ENCODE measurements around the gene C1orf105.
A peak's percentile ranks its signal among the peaks of the same experiment; 100 is the strongest.

Gene C1orf105

DNA sequence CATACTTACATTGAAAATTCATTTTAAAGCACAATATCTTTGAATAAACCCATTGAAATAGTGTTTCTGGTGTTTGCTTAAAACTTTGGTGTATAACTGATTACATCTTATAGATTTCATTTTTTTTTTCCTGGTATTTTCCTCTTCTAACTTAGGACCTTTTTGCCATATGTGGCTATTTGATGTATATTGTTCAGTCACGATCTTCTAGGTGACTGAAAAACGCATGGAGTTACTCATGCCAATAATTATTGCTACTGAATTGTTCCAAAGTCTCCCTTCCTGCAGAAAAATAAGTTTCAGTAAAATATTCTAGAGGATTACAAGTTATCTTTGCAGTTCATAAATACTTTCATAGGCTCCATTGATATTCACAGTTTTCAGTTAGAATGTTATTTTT lies 22.9 kb upstream of the C1orf105 start:
- no peak for DNase-seq

DNA sequence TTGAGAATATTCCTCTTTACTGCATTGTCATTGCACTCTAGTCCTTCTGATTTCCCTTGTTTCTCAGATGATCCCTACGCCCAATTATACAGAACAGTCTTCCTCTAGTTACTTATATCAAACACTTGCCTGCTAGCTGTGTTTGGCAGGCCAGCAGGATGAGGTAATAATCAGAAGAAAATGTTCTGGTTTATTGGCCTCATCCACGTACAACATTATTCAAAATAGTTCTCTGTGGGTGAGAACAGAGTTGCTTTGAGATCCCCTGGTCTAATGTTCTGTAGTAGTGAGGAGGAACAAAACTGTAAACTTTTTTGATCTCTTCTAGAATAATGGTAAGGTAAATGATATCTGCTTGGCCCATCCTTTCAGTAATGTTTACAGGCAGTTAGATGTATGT lies 22.3 kb upstream of the C1orf105 start:
- DNase-seq, result no peak

DNA sequence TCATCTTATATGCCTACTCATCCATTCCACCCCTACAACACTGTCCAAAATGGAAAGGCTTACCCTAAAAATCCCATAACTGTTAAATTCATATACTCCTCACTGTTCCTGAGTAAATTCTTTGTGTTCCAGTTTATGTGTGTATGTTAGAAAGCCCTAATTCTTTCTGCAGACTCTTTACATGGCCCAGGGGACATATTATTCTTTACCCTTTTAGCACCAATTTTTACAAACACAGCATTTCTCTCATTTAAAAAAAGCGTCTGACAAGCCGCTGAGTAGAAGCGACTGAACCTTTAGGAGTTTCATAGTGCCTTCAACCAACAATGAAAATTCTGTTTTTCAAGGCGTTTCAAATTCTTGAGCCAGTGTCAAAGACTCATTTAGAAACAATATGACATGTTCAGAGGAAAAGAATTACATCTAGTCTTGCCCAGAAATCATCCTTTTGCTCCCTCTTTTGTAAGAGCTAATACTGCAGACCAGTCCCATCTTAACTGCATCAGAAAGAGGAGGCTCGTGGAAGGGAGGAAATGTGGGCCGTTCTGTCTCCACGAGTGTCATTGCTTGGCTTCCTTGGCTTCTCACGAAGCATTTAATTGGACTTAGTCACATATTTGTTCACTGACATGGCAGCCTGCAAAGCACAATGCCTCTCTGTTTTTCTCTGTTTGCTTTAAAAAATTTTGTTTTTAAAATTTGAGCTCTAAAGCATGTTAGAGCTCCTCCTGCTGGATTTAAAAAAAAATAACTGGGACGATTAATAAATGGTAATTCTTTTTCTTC lies 21.3 kb upstream of the C1orf105 start:
- peak; percentile 91 for DNase-seq

DNA sequence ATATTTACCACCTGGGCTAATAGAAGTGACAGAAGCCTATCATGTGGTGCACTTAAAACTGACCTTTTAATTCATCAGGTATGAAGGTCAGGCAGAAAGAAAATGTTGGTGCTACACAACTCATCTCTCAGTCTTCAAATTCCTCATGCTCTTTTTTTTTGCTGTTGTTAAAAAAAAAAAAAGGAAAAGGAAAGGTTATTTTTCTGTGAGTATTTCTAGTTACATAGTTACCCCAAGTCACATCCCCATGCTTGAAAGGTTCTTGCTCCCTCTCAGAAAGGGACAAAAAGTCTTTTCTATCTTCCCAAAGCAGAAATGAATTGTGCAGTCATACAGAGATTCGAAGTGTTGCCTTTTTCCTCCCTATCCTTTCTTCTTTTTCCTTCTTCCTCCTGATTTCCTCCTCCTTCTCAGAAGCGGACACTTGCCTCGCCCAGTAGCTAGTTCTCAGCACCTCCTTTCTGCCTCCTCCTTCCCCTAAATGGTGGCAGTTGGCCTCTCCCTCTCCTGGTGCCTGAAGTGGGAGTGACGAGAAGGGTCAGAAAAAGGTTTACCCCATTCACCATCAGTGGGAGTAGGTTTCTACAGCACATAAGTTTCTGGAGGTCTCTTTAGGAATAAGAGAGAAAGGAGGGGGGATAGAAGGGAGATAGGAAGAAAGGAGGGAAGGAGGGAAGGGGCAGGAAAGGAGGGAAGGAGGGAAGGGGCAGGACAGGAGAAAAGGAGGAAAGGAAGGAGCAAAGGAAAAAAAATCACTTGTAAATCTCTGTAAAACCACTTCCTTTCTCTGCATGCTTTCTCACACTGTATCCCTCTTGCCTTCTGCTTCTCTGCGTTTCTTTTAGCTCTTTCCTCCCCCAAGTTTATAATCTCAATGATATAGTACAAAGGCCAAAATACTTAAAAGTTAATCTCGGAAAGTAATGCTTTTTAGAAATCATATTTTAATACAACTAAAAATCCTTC lies 20.4 kb upstream of the C1orf105 start:
- DNase-seq, result no peak

DNA sequence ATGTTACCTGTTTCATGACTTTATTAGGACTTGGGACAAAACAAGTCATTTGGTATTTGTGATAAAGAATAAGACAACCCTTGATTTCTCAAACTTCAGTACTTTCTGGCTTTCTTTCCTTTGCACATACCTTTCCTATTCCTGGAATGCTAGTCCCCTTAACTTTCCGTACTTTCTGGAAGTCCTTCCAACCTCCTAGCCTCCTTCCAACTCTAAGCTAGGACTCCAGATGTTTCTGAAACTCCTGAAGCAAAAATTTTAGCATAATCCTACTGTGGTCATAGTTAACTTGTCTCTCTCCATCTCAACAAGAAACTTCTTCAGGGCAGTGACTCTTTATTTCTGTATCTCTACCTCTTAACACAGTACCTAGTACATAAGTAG lies 19.8 kb upstream of the C1orf105 start:
- DNase-seq, result no peak

DNA sequence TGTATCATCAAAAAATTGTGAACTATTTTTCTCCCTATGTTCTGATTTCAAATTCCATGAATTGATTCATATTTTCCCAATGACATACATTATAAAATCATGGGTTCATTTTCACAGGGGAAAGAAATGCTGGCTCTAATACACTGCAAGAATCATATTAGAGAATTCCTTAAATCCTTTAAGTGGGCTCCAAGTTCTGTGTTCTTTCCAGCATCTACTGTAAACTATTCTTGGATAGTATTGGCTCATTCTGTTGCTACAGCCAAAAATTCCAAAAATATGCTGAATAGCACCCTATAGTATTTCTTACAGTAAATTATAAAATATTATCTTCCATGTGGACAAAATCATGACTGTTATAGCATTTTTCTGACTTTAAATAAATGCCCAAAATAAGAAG lies 19.0 kb upstream of the C1orf105 start:
- no peak for DNase-seq

DNA sequence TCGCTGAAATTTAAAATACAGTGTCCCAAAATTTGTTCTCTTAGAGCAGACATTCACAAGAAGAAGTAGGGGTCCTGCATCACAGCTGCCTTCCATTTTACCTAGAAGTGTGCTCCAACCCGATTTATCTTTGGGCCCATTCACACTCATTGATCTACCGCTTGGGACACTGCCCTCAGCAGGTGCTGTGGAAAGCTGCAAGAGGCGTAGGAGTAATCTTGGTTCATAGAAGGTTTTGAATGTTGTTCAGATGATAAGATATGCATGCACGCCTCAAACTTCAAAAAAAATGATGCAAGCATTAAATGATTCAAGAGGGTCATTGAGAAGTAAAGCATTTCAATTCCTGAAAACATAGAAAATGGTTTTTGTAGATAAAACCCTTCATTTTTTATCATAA lies 18.6 kb upstream of the C1orf105 start:
- no peak for DNase-seq

DNA sequence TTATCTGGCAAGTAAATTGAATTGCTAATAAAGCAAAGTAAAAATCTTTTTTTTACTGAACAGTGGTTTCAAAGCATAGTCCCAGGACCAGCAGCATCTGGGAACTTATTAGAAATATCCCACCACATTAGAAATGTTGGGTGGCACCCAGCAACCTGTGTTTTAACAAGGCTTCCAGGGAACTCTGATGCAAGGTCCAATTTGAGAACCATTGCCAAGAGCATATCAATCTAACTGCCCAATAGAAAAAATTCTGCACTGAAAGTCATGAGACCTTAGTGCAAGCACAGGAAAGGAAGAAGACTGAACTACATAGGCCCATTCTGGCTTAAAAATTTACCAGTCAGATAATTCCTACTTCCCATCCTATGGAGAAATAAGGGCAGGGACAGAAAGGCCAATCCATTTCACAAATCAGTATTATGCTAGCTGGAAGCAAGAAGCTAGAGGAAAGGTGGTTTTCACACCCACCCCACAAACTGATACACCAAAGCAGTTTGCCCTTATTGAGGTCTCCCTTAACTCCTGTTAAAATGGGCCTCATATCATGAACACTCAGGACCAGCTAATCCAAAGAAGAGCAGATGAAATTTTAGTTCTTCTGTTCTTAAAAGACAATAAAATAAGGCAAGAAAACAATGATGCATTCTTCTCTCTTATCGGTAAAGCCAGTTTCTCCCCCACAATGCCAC lies 17.5 kb upstream of the C1orf105 start:
- DNase-seq, result no peak

DNA sequence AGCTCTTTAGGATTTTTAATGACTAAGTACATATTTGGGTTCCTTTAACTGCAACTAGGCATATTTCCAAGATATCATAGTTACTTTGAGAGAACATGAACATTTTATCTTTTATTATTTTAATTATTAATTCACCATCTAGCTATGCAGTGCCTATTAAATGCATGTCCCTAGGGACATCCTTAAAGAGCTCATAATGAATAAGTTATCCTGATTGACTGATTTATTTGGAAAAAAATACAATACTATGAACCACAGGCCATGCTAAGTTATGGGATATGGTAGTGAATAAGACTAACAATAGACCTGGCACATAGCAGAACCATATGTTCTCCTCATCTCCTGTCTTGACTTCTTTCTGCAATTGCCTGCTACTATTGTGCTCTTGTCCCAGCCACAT lies 16.4 kb upstream of the C1orf105 start:
- no peak for DNase-seq

DNA sequence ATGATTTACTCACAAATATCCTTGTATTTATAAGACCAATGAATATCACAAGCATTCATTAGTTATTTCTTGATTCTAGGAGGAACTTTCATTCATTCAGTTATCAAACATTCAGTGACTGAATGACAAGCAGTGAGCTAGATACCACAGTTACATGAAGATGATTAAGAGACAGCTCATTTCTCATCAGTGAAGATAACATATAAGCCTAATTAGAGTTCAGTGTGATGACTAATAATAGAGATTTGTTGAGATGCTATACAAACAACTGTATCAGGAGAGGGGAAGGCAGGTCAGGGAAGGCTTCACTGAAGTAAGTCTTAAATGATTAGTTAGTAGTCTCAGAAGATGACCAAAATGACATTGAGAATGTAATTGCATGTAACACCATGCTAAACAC lies 14.6 kb upstream of the C1orf105 start:
- no peak for DNase-seq

DNA sequence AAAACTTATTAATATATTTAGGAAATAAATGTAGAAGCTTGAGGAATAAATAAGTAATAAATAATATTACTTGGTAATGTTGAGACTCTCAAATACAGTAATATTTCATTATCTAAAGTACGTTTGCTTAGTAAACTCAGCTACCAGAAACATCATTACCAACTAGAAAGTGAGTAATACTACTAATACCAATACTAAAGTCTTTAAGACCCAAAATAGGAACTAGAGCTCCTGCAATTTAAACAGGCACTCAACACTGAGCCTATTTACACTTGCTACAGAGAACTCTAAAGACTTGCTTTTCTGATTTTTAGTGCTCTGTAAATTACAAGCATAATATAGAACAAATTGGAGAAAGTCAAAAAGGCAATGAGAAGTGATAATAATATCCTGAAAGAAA lies 13.5 kb upstream of the C1orf105 start:
- DNase-seq, result no peak

DNA sequence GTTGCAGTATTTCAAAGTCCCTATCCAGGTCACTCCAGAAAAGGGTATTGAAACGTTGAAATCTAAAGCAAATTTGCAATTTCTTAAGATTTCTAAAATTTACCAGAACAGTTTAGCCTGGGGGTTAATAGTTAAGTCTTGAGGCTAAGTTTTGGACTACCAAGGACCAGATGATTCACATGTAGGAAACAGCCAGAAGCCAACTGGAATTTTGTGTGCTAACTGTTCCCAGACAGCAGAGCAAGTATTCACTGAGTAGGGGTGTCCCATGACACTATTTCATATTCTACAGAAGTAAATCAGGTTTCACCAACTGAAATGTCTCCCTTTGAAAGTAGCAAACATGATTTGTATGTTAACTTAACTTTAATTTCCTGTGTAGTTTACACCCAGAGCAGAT lies 11.5 kb upstream of the C1orf105 start:
- DNase-seq, result peak; percentile 57

DNA sequence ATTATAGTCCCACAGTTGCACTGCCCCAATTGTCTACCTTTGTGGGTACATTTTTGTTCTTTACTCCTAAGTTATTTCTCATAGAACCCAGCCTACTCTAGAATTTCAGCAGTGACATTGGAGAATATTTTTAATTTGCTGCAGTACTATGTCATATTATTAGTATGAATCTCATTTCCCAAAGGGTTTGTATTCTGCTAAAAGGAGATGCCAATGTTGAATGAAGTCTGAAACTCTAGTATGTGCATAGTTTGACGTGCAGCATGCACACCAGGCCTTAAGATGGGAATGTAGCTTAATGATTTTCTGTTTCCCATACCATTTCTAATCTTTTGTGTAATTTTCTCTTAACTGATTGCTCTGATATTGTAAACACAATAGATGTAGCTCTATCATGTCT lies 10.5 kb upstream of the C1orf105 start:
- DNase-seq, result no peak

DNA sequence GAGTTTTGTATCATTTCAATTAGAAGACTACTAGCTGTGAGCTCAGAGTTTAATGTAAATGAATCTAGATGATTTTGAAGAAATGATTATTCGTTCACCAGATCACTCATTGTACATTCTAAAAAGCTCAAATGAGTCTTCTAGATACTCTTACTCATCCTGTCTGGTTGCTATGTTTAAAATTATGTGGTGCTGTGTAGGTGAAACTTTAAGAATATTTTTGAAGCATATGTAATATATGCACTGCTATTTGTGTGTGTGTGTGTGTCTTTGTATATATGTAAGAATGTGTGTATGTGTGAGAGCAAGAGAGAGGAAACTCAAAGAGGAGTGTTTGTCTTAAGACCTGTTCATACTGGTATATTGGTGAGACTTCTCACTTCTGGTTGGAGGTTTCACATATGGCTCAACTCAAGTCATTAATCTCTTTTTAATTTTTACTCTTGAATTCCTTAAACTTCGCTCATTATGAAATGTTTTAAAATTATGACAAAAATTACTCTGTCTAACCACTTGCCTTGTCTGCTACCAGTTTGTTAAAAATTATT lies 8.6 kb upstream of the C1orf105 start:
- no peak for DNase-seq

DNA sequence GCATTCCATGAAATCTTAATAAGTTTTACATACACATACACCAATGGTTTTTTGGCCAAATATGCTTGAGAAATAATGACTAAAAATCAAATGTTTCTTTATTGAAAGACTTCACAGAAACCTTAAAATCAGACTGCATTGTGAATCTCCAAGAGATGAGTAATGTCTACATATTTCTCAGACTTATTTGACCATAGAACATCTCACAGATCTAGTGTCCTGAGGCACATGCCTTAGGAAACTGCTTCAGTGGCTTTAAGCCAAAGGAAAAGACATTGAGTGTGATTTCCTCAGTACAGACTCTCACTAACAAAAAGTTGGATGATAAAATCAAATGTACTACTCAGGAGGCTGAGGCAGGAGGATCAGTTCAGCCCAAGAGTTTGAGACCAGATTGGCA lies 6.2 kb upstream of the C1orf105 start:
- DNase-seq, result peak; percentile 64

DNA sequence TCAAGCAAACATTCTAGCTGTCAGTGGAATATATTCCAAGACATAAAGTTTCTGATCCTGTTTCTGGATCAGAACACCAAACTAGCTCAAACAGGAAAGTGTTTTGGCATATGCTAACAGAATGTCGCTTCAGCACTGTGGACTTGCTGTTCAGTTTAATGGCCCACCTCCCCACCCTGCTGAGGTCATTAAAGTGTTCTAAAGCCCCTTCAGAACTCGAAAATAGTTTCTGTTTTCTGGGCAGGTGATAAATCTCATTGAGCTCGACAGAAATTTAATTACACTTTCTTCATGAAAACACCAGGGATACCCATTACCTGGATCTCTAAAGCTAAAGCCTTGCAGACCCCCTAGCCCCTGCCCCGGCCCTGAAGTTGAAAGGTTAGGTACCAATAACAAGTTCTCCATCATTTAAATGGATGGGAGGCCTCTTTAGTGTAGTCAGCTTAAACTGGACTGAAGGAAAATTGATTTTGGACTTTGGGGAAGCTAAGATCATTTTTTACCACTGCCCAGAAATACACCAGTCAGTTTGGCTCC lies 3.9 kb upstream of the C1orf105 start:
- no peak for DNase-seq

DNA sequence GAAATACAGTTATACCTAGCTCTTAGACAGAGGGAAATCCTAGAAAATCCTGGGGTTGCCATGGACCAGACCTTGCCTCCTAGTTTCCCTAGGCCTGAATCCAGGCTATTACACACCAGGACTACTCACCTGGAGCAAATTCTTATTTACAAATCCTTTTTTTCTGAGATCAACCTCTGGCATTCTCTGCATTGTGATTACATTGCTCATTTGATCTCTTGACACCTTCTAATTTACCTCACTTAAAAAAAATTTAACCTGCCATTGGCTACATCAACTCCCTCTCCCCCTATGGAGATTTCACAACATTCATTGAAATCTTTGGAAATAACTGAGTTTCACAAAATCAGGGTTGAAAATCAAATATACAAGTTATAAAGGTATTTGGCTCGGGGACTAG lies 2.9 kb upstream of the C1orf105 start:
- peak; percentile 25 for DNase-seq

DNA sequence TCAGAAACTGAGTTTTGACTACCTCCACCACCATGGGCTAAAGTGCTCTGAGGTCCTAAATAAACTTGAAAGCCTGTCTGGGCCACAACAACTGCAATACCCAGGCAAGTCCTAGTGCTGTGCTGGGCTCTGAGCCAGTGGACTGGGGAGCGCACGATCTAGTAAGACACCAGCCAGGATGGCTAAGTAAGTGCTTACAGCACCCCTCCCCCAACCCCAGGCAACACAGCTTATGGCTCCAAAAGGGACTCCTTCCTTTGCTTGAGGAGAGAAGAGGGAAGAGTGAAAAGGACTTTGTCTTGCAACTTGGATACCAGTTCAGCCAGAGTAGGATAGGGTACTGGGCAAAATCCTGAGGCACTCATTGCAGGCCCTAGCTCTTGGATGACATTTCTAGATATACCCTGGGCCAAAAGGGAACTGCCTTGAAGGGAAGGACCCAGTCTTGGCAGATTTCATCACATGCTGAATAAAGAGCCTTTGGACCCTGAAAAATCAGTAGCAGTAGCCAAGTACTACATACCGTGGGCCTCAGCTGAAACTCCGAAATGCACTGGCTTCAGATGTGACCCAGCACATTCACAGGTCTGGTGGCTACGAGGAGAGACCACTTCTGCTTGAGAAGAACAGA lies 1.6 kb downstream of the C1orf105 start:
- no peak for DNase-seq

DNA sequence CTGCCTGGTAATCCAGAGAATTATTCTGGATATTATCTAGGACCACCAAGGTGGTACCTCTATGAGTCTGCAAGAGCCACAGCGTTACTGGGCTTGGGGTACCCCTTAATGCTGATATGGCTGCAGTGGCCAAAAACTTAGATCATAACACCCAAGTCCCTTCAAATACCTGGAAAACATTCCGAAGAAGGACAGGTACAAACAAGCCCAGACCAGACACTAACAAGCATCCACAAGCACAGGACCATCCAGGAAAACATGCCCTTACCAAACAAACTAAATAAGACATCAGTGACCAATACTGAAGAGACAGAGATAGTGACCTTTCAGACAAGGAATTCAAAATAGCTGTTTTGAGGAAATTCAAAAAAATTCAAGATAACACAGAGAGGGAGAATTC lies 2.9 kb downstream of the C1orf105 start:
- DNase-seq, result no peak

DNA sequence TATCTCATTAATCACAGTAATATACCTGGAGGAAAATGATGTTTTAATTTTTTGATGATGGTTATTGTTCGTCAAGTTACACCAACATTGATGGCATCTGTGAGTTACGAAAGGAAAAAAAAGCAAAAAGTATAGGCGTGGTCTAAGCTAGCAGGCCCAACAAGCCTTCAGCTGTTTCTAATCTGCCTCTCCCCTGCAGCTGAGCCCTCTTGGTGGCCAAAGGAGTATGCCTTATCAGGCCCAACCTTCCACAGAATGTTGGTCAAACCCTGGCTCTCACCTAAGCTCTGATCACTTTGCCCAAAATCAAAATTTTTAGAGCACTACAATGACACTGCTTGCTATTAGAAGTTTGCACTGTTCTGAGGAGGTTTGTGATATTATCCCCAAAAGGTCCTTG lies 4.9 kb downstream of the C1orf105 start:
- DNase-seq, result no peak

DNA sequence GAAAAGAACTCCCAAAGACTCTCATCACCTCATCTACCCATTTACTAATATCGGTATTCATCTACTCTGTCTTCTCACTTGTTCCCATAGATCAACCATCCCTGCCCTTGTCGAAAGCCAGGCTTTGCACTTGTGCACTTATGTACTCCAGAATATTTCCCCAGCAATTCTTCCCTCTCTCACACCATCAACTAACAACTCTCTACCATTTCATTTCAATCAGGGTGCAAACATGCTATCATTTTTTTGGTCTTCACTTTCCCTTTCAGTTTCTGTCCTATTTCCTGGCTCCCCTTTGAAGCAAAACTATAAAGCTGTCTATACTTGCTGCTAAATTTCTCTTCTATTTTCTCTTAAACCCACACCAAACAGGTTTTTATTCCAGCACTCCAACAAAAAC lies 6.7 kb downstream of the C1orf105 start:
- DNase-seq, result no peak

DNA sequence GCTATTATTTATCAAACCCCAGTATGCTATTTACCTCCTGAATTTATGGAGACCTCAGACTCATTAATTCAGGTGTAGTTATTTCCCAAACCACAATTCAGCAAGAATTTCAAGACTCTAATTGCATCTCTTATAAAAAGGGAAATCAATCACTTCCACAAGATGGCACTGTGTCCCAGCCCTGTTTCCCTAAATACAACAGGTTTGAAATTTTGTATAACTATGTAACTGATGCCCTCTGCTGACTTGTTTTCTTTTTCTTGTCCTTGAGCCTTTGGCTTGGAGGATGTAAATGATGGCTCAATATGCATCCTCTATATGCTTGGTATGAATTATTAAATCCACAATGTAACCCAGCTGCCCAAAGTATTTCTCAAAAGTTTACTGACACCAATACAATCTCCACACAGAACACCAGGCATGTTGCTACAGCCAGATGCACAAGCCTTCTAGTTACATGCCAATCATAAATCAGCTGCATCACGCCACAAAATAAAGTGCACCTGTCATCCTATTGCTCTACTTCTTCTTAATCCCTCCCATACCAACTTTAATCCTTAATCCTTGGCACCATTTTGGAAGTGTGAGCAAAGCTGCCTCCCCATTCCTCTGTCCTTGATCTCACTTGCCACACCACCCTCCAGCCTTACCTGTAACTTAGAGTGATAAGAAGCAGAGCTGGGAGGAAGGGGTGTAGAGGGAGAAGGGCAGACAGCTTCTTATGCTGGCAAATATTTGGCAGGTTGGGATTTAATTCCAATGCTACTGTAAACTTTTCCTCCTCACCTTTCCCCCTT lies 9.0 kb downstream of the C1orf105 start:
- peak; percentile 64 for DNase-seq

Data from EL (cell line).